Astrocyte (in vitro differentiated cells and primary cell): Measurements from ENCODE around the gene CAPZB.

ENCODE experiments used
- EZH2 ChIP-seq: IDR thresholded peaks from 2 replicates; pipeline ENCODE4 v1.6.1; 2012; ENCODE audit warnings: mild to moderate bottlenecking, low read length, inconsistent platforms; ENCODE audit not compliant: insufficient read depth
- TF ChIP-seq, protein P1 (sequence below): IDR thresholded peaks from 2 replicates; pipeline ENCODE4 v1.5.1; 2011; ENCODE audit warnings: low read depth, mild to moderate bottlenecking, inconsistent platforms, low read length, moderate library complexity; ENCODE audit not compliant: insufficient read depth

DNA sequence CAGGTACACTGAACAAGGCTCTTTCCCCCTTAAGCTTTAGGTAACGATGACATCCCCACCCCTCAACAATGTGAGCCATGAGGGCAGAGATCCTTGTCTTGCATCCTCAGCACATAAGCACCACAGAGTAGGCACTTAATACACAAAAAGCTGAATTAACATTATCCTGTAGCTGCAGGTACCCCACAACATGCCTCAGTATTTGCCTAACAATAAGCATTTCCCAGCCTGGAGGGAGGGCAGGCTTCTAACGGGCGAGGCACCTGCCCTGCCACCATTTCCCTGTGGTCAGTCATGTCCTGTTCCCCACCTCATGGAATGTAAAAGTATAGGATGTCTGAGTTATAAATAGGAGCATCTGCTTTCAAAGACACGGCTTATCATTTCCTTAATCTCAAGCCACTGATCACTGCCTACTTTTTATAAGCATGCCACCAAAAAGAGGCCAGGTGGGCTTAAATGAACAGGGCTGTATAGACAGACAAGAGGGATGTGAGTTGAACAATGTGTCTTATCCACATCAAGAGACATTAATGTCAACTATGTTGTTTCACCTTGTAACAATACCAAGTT, 3.4 kb downstream of the CAPZB start:
- TF ChIP-seq, protein P1, sequence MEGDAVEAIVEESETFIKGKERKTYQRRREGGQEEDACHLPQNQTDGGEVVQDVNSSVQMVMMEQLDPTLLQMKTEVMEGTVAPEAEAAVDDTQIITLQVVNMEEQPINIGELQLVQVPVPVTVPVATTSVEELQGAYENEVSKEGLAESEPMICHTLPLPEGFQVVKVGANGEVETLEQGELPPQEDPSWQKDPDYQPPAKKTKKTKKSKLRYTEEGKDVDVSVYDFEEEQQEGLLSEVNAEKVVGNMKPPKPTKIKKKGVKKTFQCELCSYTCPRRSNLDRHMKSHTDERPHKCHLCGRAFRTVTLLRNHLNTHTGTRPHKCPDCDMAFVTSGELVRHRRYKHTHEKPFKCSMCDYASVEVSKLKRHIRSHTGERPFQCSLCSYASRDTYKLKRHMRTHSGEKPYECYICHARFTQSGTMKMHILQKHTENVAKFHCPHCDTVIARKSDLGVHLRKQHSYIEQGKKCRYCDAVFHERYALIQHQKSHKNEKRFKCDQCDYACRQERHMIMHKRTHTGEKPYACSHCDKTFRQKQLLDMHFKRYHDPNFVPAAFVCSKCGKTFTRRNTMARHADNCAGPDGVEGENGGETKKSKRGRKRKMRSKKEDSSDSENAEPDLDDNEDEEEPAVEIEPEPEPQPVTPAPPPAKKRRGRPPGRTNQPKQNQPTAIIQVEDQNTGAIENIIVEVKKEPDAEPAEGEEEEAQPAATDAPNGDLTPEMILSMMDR, result no peak
- no peak for TF ChIP-seq EZH2
